Stomach (tissue), 9 donors: Measurements from ENCODE around the gene RUBCNL. TPM values are rescaled to one million over a fixed set of nuclear protein-coding genes. Genes with fewer than 3 reads are reported as not detected.

Experiments
- DNase-seq, 2 donors: peaks; one replicate each; pipeline versions ENCODE4 v3.0.0 to v3.0.0-alpha.2; 2013 to 2019
- H3K27ac ChIP-seq, 5 donors: fragments of 200-600 bp in 4 of 5; sonication (generic) in 4 of 5; one replicate each; pipeline ENCODE4 v1.5.1; 2013 to 2019; ENCODE audit warnings: mild to moderate bottlenecking in 1 of 5, moderate library complexity in 1 of 5
- H3K27me3 ChIP-seq, 3 donors: fragments of 200-600 bp; sonication (generic); one replicate each; pipeline ENCODE4 v1.5.1; 2017 to 2019; ENCODE audit warnings: mixed run types in 1 of 3
- H3K36me3 ChIP-seq, 4 donors: fragments of 200-600 bp; sonication (generic); 1 replicate in 3 of 4; 2 replicates in 1 of 4; pipeline ENCODE4 v1.5.1; 2016 to 2019
- H3K4me1 ChIP-seq, 4 donors: fragments of 200-600 bp; sonication (generic); one replicate each; pipeline ENCODE4 v1.5.1; 2016 to 2019
- H3K4me3 ChIP-seq, 4 donors: fragments of 200-600 bp; sonication (generic) in 3 of 4; one replicate each; pipeline ENCODE4 v1.5.1; 2016 to 2019; ENCODE audit warnings: mild to moderate bottlenecking in 1 of 4
- H3K9me3 ChIP-seq, 4 donors: fragments of 200-600 bp; sonication (generic); one replicate each; pipeline ENCODE4 v1.5.1; 2016 to 2019
- EP300 ChIP-seq: sonication (generic); formaldehyde crosslinking; IDR thresholded peaks from one replicate; pipeline ENCODE4 v1.6.1; 2017; ENCODE audit warnings: antibody characterized with exemption
- POLR2A ChIP-seq, 4 donors: fragments of 450-650 bp; IDR thresholded peaks; one replicate each; pipeline ENCODE4 v1.6.1; 2016; ENCODE audit warnings: antibody characterized with exemption in 4 of 4, control low read depth in 2 of 4, mild to moderate bottlenecking in 1 of 4, moderate library complexity in 1 of 4
- POLR2AphosphoS5 ChIP-seq, 3 donors: sonication (generic); formaldehyde crosslinking; IDR thresholded peaks; one replicate each; pipeline ENCODE4 v1.6.1; 2016; ENCODE audit warnings: antibody characterized with exemption in 3 of 3
- WGBS, 5 donors: extraction: QIAGEN DNeasy Blood & Tissue Kit in 3 of 5; methylation state at CpG; one replicate each; pipeline versions ENCODE4 v1.1.5 to v1.1.7; 2013 to 2018; 5-methylcytosine and 5-hydroxymethylcytosine counted together
- intact Hi-C: fragments of 100-400 bp; cut with DNase I; formaldehyde crosslinking; loops from one replicate; pipeline ENCODE4 v1.15.1; 2023; ENCODE audit warnings: low total_unique reads
- polyA plus RNA-seq, 3 donors: library from polyadenylated mRNA; stranded (reverse); fragments of 200-250 nt; gene quantifications; one replicate each; pipeline ENCODE4 v1.2.3, GENCODE V29; 2013
- total RNA-seq, 5 donors: library from RNA; depleted of rRNA; stranded (reverse); fragments of >200 nt; gene quantifications; one replicate each; pipeline versions ENCODE4 v1.1.0 to v1.2.3, GENCODE V29; 2014 to 2016
- TF ChIP-seq, protein P1 (sequence below), 7 experiments: fragments of 450-650 bp in 4 of 7; fragments of 200-600 bp in 3 of 7; sonication (generic) in 3 of 7; IDR thresholded peaks; one replicate each; pipeline ENCODE4 v1.5.1; 2016 to 2019; ENCODE audit warnings: antibody characterized with exemption in 7 of 7, control low read depth in 2 of 7, mild to moderate bottlenecking in 1 of 7
- donor health status: healthy with polysubstance abuse.
- donor health status: Bipolar disorder and iron deficiency.
- donor health status: healthy.

The RUBCNL gene
- total and polyA plus RNA-seq, 8 donors = 0.46 to 7.7 (median 2.7) TPM; not detected in 2

DNA sequence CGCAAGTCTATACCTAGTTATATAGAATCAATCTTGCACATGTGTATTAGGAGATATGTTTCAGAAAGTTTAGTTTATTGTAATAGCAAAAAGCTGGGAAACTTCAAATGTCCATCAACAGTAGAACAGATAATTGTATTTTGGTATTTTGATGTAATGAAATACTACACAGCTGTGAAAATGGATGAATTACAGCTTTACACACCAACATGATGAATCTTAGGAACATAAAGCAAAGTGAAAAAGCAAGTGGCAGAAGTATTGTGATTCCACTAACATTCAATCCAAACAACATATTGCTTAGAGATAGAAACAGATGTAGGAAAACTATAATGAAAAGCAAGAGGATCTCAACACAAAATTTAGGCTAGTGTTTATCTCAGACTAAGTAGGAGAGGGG is 72.5 kb downstream of the RUBCNL start:
- intact Hi-C loops = no loop called here
- TF ChIP-seq EP300 = no peak
- TF ChIP-seq, protein P1, sequence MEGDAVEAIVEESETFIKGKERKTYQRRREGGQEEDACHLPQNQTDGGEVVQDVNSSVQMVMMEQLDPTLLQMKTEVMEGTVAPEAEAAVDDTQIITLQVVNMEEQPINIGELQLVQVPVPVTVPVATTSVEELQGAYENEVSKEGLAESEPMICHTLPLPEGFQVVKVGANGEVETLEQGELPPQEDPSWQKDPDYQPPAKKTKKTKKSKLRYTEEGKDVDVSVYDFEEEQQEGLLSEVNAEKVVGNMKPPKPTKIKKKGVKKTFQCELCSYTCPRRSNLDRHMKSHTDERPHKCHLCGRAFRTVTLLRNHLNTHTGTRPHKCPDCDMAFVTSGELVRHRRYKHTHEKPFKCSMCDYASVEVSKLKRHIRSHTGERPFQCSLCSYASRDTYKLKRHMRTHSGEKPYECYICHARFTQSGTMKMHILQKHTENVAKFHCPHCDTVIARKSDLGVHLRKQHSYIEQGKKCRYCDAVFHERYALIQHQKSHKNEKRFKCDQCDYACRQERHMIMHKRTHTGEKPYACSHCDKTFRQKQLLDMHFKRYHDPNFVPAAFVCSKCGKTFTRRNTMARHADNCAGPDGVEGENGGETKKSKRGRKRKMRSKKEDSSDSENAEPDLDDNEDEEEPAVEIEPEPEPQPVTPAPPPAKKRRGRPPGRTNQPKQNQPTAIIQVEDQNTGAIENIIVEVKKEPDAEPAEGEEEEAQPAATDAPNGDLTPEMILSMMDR (IDR thresholded peaks at IDR 0.05) = no peak
- no peak for TF ChIP-seq POLR2A (IDR thresholded peaks at IDR 0.05)
- TF ChIP-seq POLR2AphosphoS5 (IDR thresholded peaks at IDR 0.05) = no peak
- WGBS, 5 donors = 96 to 98% (median 97%) methylated on average over 1 of the region's 1 CpG

DNA sequence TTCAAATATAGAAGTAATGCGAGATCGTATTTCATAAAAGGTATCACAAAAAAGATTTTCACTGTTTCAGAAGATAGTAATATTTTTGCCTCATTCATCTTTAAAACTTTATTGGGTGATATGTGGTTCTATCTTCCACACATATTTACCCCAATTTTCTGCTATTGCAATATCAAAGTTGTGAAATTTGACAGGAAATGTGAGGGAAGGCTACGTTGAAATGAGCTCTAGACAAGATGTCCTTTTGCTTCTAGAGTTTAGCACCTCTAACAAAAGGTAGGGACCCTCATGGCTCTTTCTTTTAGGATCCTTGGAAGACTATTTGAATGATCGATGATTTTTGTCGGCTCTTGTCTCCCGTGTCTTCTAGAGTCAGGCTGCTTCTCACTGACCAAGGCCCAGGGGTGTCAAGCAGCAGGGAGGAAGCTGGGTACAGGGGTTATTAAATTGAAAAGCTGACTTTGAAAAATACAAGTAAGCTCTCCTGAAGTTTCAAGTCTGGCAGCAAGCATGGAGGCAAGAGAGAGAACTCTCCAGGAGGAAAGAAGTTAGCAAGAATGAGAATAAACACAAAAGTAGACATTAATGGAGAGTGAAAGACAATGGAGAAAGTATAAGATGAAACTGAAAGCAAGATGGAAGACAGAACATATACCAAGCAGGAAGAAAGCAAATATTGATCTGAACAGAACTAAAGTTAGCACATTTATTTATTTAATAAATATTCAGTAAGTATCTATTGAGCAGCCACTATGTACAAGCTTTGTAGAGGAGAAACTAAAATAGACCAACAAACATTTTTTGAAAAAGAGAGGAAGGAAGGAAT is 73.4 kb downstream of the RUBCNL start:
- H3K27me3 ChIP-seq = no peaks in the 10 kb centered on the region
- peaks cover 0 to 7% (median 2%) of the 10 kb centered on the region in 4 donors for H3K9me3 ChIP-seq
- H3K4me3 ChIP-seq = no peak overlapping the region
- intact Hi-C loops = no loop called here
- no peaks in the 10 kb centered on the region for H3K4me1 ChIP-seq
- no peaks in the 10 kb centered on the region for H3K36me3 ChIP-seq
- no peak for DNase-seq
- H3K27ac ChIP-seq = no peak overlapping the region
- TF ChIP-seq, protein P1 (IDR thresholded peaks at IDR 0.05) = no peak
- TF ChIP-seq EP300 = no peak
- TF ChIP-seq POLR2A (IDR thresholded peaks at IDR 0.05) = no peak
- TF ChIP-seq POLR2AphosphoS5 (IDR thresholded peaks at IDR 0.05) = no peak
- WGBS, 5 donors = 82 to 94% (median 89%) methylated on average over 6 of the region's 6 CpGs

More for the DNA sequence above, 72.5 kb downstream of the RUBCNL start:
- H3K9me3 ChIP-seq = peaks cover 0 to 6% (median 2%) of the 10 kb centered on the region in 4 donors
- H3K27me3 ChIP-seq = no peaks in the 10 kb centered on the region
- H3K36me3 ChIP-seq = no peaks in the 10 kb centered on the region
- no peaks in the 10 kb centered on the region for H3K4me1 ChIP-seq
- DNase-seq = no peak
- H3K27ac ChIP-seq = no peak overlapping the region
- H3K4me3 ChIP-seq = no peak overlapping the region

DNA sequence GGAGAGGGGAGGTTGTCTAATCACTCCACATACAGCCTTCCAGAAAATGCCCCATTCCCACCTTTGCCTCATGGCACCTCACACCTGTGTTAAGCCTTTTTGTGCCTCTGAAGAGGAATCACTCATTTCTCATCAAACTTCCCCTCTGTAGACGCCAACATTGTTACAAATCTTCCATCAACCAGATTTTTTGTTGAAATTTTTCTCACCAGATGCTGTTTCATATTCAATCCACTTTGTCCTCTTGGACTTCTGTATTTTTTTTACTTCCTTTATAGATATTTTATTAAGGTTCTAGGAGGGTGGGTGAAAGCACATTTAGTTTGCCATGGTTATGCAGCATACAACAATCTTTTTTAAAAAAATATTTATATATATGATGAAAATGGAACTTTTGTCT is 74.0 kb downstream of the RUBCNL start:
- TF ChIP-seq EP300 = no peak
- no peak for TF ChIP-seq POLR2AphosphoS5 (IDR thresholded peaks at IDR 0.05)
- no peak for TF ChIP-seq POLR2A (IDR thresholded peaks at IDR 0.05)
- TF ChIP-seq, protein P1 (IDR thresholded peaks at IDR 0.05) = no peak
- intact Hi-C loops = no loop called here
- H3K4me3 ChIP-seq = no peak overlapping the region
- DNase-seq = no peak
- 74 to 93% (median 90%) methylated on average over 1 of the region's 1 CpG for WGBS, 5 donors
- peaks cover 0 to 7% (median 2%) of the 10 kb centered on the region in 4 donors for H3K9me3 ChIP-seq
- no peak overlapping the region for H3K27ac ChIP-seq
- no peaks in the 10 kb centered on the region for H3K36me3 ChIP-seq
- no peaks in the 10 kb centered on the region for H3K4me1 ChIP-seq
- no peaks in the 10 kb centered on the region for H3K27me3 ChIP-seq

DNA sequence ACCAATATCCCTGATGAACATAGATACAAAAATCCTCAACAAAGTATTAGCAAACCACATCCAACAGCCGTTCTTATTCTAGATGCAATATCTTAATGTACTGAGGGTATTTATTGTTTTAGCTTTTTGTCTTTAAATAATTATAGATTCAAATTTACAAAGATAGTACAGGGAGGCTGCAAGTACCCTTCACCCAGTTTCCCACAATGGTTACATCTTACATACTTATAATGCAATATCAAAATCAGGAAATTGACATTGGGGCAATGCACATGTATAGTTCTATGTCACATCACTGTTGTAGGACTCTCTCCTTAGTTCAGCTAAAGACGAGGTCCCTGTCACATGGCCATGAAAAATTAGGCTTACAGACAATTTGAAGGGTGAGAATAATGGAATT is 75.8 kb downstream of the RUBCNL start:
- peaks cover 0 to 7% (median 2%) of the 10 kb centered on the region in 4 donors for H3K9me3 ChIP-seq
- intact Hi-C loops = no loop called here
- no peaks in the 10 kb centered on the region for H3K27me3 ChIP-seq
- no peaks in the 10 kb centered on the region for H3K4me1 ChIP-seq
- DNase-seq = no peak
- H3K27ac ChIP-seq = no peak overlapping the region
- TF ChIP-seq, protein P1 (IDR thresholded peaks at IDR 0.05) = no peak
- TF ChIP-seq POLR2AphosphoS5 (IDR thresholded peaks at IDR 0.05) (no peak), EP300 (no peak), POLR2A (IDR thresholded peaks at IDR 0.05) (no peak)
- H3K4me3 ChIP-seq = no peak overlapping the region
- no peaks in the 10 kb centered on the region for H3K36me3 ChIP-seq
- 87 to 93% (median 91%) methylated on average over 2 of the region's 2 CpGs for WGBS, 5 donors
